Lower leg skin (tissue), 3 donors: ENCODE data around the gene GDF11.

Source experiments
- CTCF ChIP-seq, 3 donors: fragments of 450-650 bp; IDR thresholded peaks; one replicate each; pipeline ENCODE4 v1.5.1; 2016; ENCODE audit warnings: antibody characterized with exemption in 3 of 3, mild to moderate bottlenecking in 3 of 3, moderate library complexity in 2 of 3
- POLR2A ChIP-seq, 2 donors: fragments of 450-650 bp; IDR thresholded peaks; one replicate each; pipeline ENCODE4 v1.6.1; 2016 to 2017; ENCODE audit warnings: antibody characterized with exemption in 2 of 2, mild to moderate bottlenecking in 1 of 2, moderate library complexity in 1 of 2

GRCh38 chr12:55732288-55732687 lies 10.6 kb upstream of the GDF11 start:
- TF ChIP-seq POLR2A (IDR thresholded peaks at IDR 0.05) (no peak), CTCF (IDR thresholded peaks at IDR 0.05) (no peak)
